Fibroblast of skin of left biceps (primary cell): ENCODE data around the gene RUNDC3A.
"Not testable (repeated sequence)": the region's sequence is repeated elsewhere in the genome, so short reads cannot be mapped to it uniquely, and the experiment has no call there.

Experiments used
- DNase-seq, 2 experiments: peaks; one replicate each; pipeline ENCODE4 v3.0.0-alpha.2; 2013; ENCODE audit warnings: low read depth in 2 of 2

RUNDC3A gene

GRCh38 chr17:44359006-44359405 is 50.6 kb downstream of the RUNDC3A start:
- no peak for DNase-seq

GRCh38 chr17:44359458-44360143 is 51.2 kb downstream of the RUNDC3A start:
- DNase-seq: no peak

DNA sequence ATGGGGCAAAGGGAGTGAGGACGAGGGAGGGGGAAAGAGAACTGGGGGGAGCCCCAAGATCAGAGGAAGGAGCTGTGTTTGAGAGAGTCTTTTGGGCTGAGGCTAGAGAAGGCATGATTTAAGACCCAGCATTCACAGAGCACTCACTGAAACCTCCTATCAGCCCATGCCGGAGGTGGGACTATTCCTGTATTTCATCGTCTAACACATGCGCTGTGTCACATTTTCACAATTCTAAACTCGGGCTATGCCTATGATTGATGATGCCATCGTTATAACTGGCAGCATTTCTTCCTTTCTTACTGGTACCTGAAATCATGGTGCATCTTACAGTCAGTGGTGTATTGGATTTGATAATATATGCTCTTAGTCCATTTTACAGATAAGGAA is 51.7 kb downstream of the RUNDC3A start:
- no peak for DNase-seq

GRCh38 chr17:44360826-44361225 is 52.4 kb downstream of the RUNDC3A start:
- DNase-seq: no peak

- no peak for DNase-seq
These were observed 53.2 kb downstream of the RUNDC3A start for GRCh38 chr17:44361292-44362260.

GRCh38 chr17:44362459-44362948 is 54.1 kb downstream of the RUNDC3A start:
- DNase-seq: no peak

GRCh38 chr17:44362949-44363612 is 54.7 kb downstream of the RUNDC3A start:
- DNase-seq: no peak

- DNase-seq: no peak
These were observed 55.3 kb downstream of the RUNDC3A start, which contains the start of gene FAM171A2 for GRCh38 chr17:44363613-44364159. Gene FAM171A2, minus strand, starts transcription at chr17:44363853. Its CDS starts 139 bp downstream, at chr17:44363714.

DNA sequence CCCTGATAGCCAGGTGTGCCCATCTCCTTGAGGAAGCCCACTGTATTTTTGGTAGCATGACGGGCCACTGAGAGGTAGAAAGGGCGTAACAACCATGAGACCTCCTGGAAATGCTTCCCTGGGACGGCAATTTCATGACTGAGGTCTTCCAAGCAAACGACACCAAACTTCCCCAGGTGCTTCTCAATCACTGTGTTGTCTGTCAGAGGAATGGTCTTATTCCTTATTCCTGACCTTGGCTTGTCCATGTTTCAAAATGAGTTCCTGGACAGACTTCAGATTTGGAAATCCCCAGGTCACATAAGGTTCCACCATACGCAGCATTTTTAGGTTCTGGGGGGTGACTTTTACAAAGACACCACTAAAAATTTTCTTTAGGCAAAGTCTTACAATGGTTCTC is 56.6 kb downstream of the RUNDC3A start:
- DNase-seq: not testable (repeated sequence)

GRCh38 chr17:44367231-44367979 is 59.0 kb downstream of the RUNDC3A start:
- DNase-seq: no peak
